ENCODE data around the gene TSPAN5.
"Not testable (repeated sequence)": the region's sequence is repeated elsewhere in the genome, so short reads cannot be mapped to it uniquely, and the experiment has no call there.

Gene TSPAN5

DNA sequence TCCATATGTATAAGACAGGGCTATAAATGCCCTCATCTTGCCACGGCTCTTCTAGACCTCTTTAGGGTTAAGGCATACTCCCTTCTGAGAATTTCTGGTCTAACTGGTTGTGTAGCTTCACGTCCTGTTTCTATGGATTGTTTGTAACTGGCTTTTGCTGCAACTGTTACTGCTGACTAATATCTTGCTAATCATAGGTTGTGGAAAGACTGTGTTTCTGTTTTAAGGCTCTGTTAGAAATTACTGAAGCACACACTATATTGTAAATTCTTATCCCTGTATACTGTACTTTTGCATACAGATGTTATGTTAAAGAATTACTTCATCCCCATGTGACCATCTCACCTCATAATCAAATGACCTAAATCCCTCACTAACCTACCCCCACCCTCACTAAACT is 178.8 kb downstream of the TSPAN5 start:
- not testable (repeated sequence) for H3K4me3 ChIP-seq (ENCODE audit: low read depth in 1 of 5, low read length in 5 of 5); H3K27ac ChIP-seq (ENCODE audit: low read depth, low read length); H3K9me3 ChIP-seq (ENCODE audit: control insufficient read depth in 5 of 5, low read length in 5 of 5); H3K4me1 ChIP-seq (ENCODE audit: control insufficient read depth in 5 of 5, insufficient read depth in 5 of 5, low read length in 5 of 5); H3K27me3 ChIP-seq (ENCODE audit: control insufficient read depth in 5 of 5, insufficient read depth in 4 of 5, low read length in 5 of 5); H3K36me3 ChIP-seq (ENCODE audit: control insufficient read depth in 5 of 5, insufficient read depth in 5 of 5, low read length in 5 of 5); H3K9ac ChIP-seq (ENCODE audit: low read length in 5 of 5)

DNA sequence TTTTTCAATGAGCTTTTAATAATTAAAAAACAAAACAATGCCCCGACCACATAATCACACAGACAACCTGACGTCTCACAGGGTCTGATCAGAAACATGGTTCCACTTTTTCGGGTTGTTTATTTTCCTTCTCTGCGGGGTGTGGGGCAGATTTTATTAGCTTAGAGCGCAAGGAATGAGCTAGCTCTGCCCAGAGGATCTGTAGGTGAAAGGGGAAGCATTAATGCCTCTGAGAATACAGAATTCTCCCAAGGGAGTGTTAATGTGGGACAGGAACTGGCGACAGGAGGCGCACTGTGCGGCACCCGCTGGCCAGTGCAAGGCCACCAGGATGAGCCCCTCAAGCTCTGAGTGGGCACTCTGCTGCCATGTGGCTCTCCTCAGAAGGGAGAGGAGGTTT is 181.5 kb downstream of the TSPAN5 start:
- Histone ChIP-seq H3K4me3 (ENCODE audit: low read depth in 1 of 5, low read length in 5 of 5) (no peak overlapping the region), H3K9me3 (ENCODE audit: control insufficient read depth in 5 of 5, low read length in 5 of 5) (no peaks in the 10 kb centered on the region), H3K27ac (ENCODE audit: low read depth, low read length) (no peak overlapping the region), H3K27me3 (ENCODE audit: control insufficient read depth in 5 of 5, insufficient read depth in 4 of 5, low read length in 5 of 5) (no peaks in the 10 kb centered on the region), H3K9ac (ENCODE audit: low read length in 5 of 5) (no peak overlapping the region), H3K36me3 (ENCODE audit: control insufficient read depth in 5 of 5, insufficient read depth in 5 of 5, low read length in 5 of 5) (no peaks in the 10 kb centered on the region), H3K4me1 (ENCODE audit: control insufficient read depth in 5 of 5, insufficient read depth in 5 of 5, low read length in 5 of 5) (no peaks in the 10 kb centered on the region)

DNA sequence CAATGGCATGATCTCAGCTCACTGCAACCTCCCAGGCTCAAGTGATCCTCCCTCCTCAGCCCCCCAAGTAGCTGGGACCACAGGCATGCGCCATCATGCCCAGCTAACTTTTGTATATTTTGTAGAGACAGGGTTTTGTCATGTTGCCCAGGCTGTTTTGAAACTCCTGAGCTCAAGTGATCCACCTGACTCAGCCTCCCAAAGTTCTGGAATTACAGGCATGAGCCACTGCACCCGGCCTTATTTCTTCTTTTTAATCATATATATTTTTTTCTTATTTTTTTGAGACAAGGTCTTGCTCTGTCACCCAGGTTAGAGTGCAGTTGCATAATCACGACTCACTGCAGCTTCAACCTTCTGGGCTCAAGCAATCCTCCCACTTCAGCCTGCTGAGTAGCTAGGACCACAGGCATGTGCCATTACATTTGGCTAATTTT is 184.0 kb downstream of the TSPAN5 start:
- Histone ChIP-seq H3K9me3 (ENCODE audit: control insufficient read depth in 5 of 5, low read length in 5 of 5) (no peaks in the 10 kb centered on the region), H3K4me3 (ENCODE audit: low read depth in 1 of 5, low read length in 5 of 5) (no peak overlapping the region), H3K36me3 (ENCODE audit: control insufficient read depth in 5 of 5, insufficient read depth in 5 of 5, low read length in 5 of 5) (no peaks in the 10 kb centered on the region), H3K27ac (ENCODE audit: low read depth, low read length) (no peak overlapping the region), H3K4me1 (ENCODE audit: control insufficient read depth in 5 of 5, insufficient read depth in 5 of 5, low read length in 5 of 5) (no peaks in the 10 kb centered on the region), H3K27me3 (ENCODE audit: control insufficient read depth in 5 of 5, insufficient read depth in 4 of 5, low read length in 5 of 5) (no peaks in the 10 kb centered on the region), H3K9ac (ENCODE audit: low read length in 5 of 5) (no peak overlapping the region)

DNA sequence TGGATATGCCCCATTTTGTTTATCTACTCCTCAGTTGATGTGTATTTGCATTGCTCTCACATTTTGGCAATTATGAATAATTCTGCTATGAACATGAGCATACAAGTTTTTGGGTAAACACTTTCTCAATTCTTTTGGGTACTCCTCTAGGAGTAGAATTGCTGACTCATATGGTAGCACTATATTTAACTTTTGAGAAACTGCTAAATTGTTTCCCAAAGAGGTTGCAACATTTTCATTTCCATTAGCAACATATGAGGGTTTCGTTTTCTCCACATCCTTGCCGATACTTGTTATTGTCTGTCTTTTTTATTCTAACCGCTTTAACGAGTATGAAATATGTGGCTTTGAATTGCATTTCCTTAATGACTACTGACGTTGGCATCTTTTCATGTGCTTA is 185.4 kb downstream of the TSPAN5 start:
- no peak overlapping the region for H3K27ac ChIP-seq (ENCODE audit: low read depth, low read length)
- peaks cover under 1 to 7% (median 3%) of the 10 kb centered on the region in 5 donors for H3K4me1 ChIP-seq (ENCODE audit: control insufficient read depth in 5 of 5, insufficient read depth in 5 of 5, low read length in 5 of 5)
- H3K9ac ChIP-seq (ENCODE audit: low read length in 5 of 5): no peak overlapping the region
- no peaks in the 10 kb centered on the region for H3K36me3 ChIP-seq (ENCODE audit: control insufficient read depth in 5 of 5, insufficient read depth in 5 of 5, low read length in 5 of 5)
- no peaks in the 10 kb centered on the region for H3K9me3 ChIP-seq (ENCODE audit: control insufficient read depth in 5 of 5, low read length in 5 of 5)
- H3K27me3 ChIP-seq (ENCODE audit: control insufficient read depth in 5 of 5, insufficient read depth in 4 of 5, low read length in 5 of 5): no peaks in the 10 kb centered on the region
- H3K4me3 ChIP-seq (ENCODE audit: low read depth in 1 of 5, low read length in 5 of 5): no peak overlapping the region

DNA sequence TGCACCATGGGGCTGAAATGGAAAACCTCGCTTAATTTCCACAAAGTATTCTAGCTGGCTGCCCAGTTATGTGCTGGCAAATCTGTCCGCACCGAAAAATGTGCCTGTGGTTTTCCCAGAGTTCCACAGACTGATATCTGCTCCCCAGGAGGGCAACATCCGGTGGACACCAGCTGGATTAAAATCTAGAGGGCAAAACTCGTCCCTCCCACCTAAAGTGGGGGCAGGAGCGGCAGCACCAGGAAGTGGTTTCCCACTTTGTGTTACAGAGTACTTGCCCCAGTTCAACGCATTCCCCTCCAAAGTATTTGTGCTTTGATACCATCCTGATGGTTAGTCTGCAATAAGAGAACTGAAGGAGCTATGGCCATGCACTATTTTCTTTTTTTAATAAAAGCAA is 187.6 kb downstream of the TSPAN5 start:
- Histone ChIP-seq H3K27ac (ENCODE audit: low read depth, low read length) (no peak overlapping the region), H3K36me3 (ENCODE audit: control insufficient read depth in 5 of 5, insufficient read depth in 5 of 5, low read length in 5 of 5) (no peaks in the 10 kb centered on the region), H3K4me3 (ENCODE audit: low read depth in 1 of 5, low read length in 5 of 5) (no peak overlapping the region), H3K4me1 (ENCODE audit: control insufficient read depth in 5 of 5, insufficient read depth in 5 of 5, low read length in 5 of 5) (peaks cover 2 to 17% (median 12%) of the 10 kb centered on the region in 5 donors), H3K9ac (ENCODE audit: low read length in 5 of 5) (no peak overlapping the region), H3K27me3 (ENCODE audit: control insufficient read depth in 5 of 5, insufficient read depth in 4 of 5, low read length in 5 of 5) (no peaks in the 10 kb centered on the region), H3K9me3 (ENCODE audit: control insufficient read depth in 5 of 5, low read length in 5 of 5) (no peaks in the 10 kb centered on the region)

DNA sequence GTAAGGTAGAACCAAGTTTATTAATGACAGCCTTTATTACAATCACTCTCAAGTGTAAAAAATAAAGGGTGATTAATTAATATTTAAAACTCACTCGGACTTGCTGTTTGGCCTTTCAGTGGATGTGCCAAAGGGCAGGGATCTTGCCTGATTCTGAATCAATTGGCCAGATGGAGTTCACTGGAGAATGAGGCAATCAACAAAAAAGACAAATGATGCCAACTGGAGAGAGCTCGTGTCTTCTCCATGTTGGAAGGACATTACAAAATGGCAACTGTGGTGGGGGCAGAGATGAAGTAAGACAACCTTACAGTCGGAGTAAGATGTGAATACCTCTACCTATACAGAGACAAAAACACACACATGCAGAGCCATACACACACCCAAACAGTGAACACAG is 188.0 kb downstream of the TSPAN5 start:
- H3K9me3 ChIP-seq (ENCODE audit: control insufficient read depth in 5 of 5, low read length in 5 of 5): no peaks in the 10 kb centered on the region
- H3K36me3 ChIP-seq (ENCODE audit: control insufficient read depth in 5 of 5, insufficient read depth in 5 of 5, low read length in 5 of 5): no peaks in the 10 kb centered on the region
- H3K27ac ChIP-seq (ENCODE audit: low read depth, low read length): no peak overlapping the region
- no peak overlapping the region for H3K4me3 ChIP-seq (ENCODE audit: low read depth in 1 of 5, low read length in 5 of 5)
- H3K27me3 ChIP-seq (ENCODE audit: control insufficient read depth in 5 of 5, insufficient read depth in 4 of 5, low read length in 5 of 5): no peaks in the 10 kb centered on the region
- peaks cover 2 to 17% (median 12%) of the 10 kb centered on the region in 5 donors for H3K4me1 ChIP-seq (ENCODE audit: control insufficient read depth in 5 of 5, insufficient read depth in 5 of 5, low read length in 5 of 5)
- no peak overlapping the region for H3K9ac ChIP-seq (ENCODE audit: low read length in 5 of 5)

DNA sequence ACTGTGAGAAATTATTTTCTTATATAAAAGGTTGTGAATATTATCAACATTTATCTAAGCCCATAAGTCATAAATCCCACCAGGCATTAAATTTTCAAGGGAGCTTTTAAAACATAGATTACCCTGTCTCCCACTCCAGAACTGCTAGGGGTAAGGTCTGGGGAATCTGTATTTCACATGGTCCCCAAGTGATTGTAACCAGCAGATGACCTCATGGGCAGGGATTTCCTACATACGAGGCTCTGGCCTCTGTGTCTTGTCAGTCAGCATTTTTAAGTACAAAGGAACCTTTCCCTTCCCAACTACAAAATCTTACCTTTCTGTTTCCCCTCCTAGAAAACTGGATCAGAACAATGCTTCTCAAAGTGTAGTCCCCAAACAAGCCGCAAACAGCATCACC is 188.6 kb downstream of the TSPAN5 start:
- H3K36me3 ChIP-seq (ENCODE audit: control insufficient read depth in 5 of 5, insufficient read depth in 5 of 5, low read length in 5 of 5): no peaks in the 10 kb centered on the region
- H3K4me3 ChIP-seq (ENCODE audit: low read depth in 1 of 5, low read length in 5 of 5): no peak overlapping the region
- no peaks in the 10 kb centered on the region for H3K9me3 ChIP-seq (ENCODE audit: control insufficient read depth in 5 of 5, low read length in 5 of 5)
- H3K4me1 ChIP-seq (ENCODE audit: control insufficient read depth in 5 of 5, insufficient read depth in 5 of 5, low read length in 5 of 5): peaks cover 2 to 17% (median 12%) of the 10 kb centered on the region in 5 donors
- H3K27ac ChIP-seq (ENCODE audit: low read depth, low read length): no peak overlapping the region
- H3K9ac ChIP-seq (ENCODE audit: low read length in 5 of 5): no peak overlapping the region
- no peaks in the 10 kb centered on the region for H3K27me3 ChIP-seq (ENCODE audit: control insufficient read depth in 5 of 5, insufficient read depth in 4 of 5, low read length in 5 of 5)

DNA sequence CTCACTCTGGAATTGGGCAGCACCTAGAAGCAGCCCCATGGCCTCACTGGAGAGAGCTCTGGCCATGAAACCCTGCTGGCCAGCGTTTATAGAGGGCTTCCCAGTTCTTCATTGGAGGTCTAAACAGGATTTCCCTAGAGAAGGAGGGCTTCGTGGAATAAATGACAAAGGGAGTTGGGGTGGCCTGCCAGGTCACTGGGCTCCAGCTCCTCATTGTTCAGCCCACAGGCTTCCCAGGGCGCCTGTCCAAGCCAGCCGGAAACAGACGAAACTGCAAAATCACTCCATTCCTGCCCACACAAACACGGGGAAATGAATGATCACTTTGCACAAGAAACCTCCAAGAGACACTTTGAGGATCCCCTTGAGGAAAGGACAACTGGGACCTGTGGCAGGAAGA is 189.7 kb downstream of the TSPAN5 start:
- Histone ChIP-seq H3K36me3 (ENCODE audit: control insufficient read depth in 5 of 5, insufficient read depth in 5 of 5, low read length in 5 of 5) (no peaks in the 10 kb centered on the region), H3K27ac (ENCODE audit: low read depth, low read length) (no peak overlapping the region), H3K4me1 (ENCODE audit: control insufficient read depth in 5 of 5, insufficient read depth in 5 of 5, low read length in 5 of 5) (peaks cover 2 to 17% (median 12%) of the 10 kb centered on the region in 5 donors), H3K9me3 (ENCODE audit: control insufficient read depth in 5 of 5, low read length in 5 of 5) (no peaks in the 10 kb centered on the region), H3K4me3 (ENCODE audit: low read depth in 1 of 5, low read length in 5 of 5) (no peak overlapping the region), H3K9ac (ENCODE audit: low read length in 5 of 5) (no peak overlapping the region), H3K27me3 (ENCODE audit: control insufficient read depth in 5 of 5, insufficient read depth in 4 of 5, low read length in 5 of 5) (no peaks in the 10 kb centered on the region)

DNA sequence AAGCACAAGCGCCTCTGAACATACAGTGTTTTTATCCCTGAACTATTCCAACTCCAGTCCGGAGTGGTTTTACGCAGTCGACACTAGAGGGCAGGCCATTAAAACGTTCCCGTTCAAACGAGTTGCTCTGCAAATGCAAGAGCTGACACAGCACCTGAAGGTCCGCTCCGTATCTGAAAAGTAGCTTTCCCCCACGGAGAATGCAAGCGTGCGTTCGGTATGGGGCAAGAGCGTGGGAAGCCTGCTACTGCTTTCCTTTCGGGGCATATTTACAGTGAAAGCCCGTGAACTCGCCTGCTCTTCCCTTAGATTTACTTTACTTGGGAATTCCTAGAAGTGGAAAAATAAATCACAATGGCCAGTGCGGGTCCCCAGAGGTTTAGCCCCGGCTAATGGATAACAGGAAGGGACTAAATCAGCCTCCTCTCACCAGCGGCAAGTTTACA is 190.8 kb downstream of the TSPAN5 start:
- Histone ChIP-seq H3K27me3 (ENCODE audit: control insufficient read depth in 5 of 5, insufficient read depth in 4 of 5, low read length in 5 of 5) (no peaks in the 10 kb centered on the region), H3K4me1 (ENCODE audit: control insufficient read depth in 5 of 5, insufficient read depth in 5 of 5, low read length in 5 of 5) (peaks cover 2 to 17% (median 12%) of the 10 kb centered on the region in 5 donors), H3K36me3 (ENCODE audit: control insufficient read depth in 5 of 5, insufficient read depth in 5 of 5, low read length in 5 of 5) (no peaks in the 10 kb centered on the region), H3K4me3 (ENCODE audit: low read depth in 1 of 5, low read length in 5 of 5) (peak overlapping the region; percentile 52 to 71 (median 67)), H3K9ac (ENCODE audit: low read length in 5 of 5) (peak overlapping the region in 3 of 5 donors; percentile 41 to 74 (median 53)), H3K9me3 (ENCODE audit: control insufficient read depth in 5 of 5, low read length in 5 of 5) (no peaks in the 10 kb centered on the region), H3K27ac (ENCODE audit: low read depth, low read length) (no peak overlapping the region)

DNA sequence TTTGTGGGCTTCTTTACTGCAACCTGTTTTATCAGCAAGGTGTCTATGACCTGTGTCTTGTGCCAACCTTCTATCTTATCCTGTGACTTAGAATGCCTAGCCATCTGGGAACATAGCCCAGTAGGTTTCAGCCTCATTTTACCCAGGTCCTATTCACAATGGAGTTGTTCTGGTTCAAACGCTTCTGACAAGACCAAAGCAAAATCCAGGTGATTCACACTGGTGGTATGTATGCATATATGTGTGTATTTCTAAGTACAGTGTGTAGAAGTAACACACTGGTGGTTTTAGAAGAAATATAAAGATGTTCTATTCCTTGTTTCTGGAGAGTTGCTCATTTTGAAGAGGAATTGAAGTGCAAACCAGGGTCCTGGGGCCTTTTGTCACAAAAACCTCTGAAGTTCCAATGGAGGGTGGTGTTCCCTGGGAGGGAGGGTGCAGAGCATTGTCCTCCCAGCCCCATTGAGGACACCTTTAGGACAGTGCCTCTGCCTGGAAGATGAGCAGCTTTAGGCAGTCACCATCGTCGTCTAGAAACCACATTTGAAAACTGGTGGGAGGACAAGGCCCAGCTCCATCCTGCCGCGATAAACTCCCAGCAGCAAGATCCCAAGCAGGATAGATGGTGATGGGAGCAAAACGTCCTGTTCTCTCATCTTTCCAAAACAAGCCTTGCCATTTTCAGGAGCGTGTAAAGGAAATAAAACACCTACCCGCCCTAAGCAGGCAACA is 191.4 kb downstream of the TSPAN5 start:
- Histone ChIP-seq H3K4me1 (ENCODE audit: control insufficient read depth in 5 of 5, insufficient read depth in 5 of 5, low read length in 5 of 5) (peaks cover 2 to 17% (median 12%) of the 10 kb centered on the region in 5 donors), H3K9me3 (ENCODE audit: control insufficient read depth in 5 of 5, low read length in 5 of 5) (no peaks in the 10 kb centered on the region), H3K36me3 (ENCODE audit: control insufficient read depth in 5 of 5, insufficient read depth in 5 of 5, low read length in 5 of 5) (no peaks in the 10 kb centered on the region), H3K27me3 (ENCODE audit: control insufficient read depth in 5 of 5, insufficient read depth in 4 of 5, low read length in 5 of 5) (no peaks in the 10 kb centered on the region), H3K27ac (ENCODE audit: low read depth, low read length) (no peak overlapping the region), H3K4me3 (ENCODE audit: low read depth in 1 of 5, low read length in 5 of 5) (peak overlapping the region in 3 of 5 donors; percentile 66 to 71 (median 68)), H3K9ac (ENCODE audit: low read length in 5 of 5) (no peak overlapping the region)

Data from subcutaneous abdominal adipose tissue (tissue), 5 donors.